Activated CD4-positive, alpha-beta T cell treated with anti-CD3 and anti-CD28 coated beads for 36 hours (primary cell): ENCODE data around the gene MOV10. TPM values are rescaled to one million over a fixed set of nuclear protein-coding genes. Genes with fewer than 3 reads are reported as not detected.
"Not testable (repeated sequence)": the region's sequence is repeated elsewhere in the genome, so short reads cannot be mapped to it uniquely, and the experiment has no call there.

Experiments
- ATAC-seq: fragments of 200-7000 bp; cut with Tn5 transposase; one replicate; pipeline ENCODE4 v1.10.0; 2021; ENCODE audit warnings: mild to moderate bottlenecking, moderate library complexity
- CTCF ChIA-PET: fragments of 350-600 bp; sonication (Branson Sonifier 250); formaldehyde crosslinking; loops from one replicate; lab custom pipeline; 2021; ENCODE audit warnings: antibody characterized with exemption; lab: Charles Lee
- POLR2A ChIA-PET: fragments of 350-600 bp; sonication (Branson Sonifier 250); formaldehyde crosslinking; loops from one replicate; lab custom pipeline; 2021; ENCODE audit warnings: antibody characterized with exemption, inconsistent platforms; lab: Charles Lee
- DNase-seq: peaks from one replicate; pipeline ENCODE4 v3.0.0-alpha.2; 2020
- H3K27ac Mint-ChIP-seq: one replicate; pipeline ENCODE4 v1.8.0; 2021; ENCODE audit warnings: mixed read lengths
- H3K27me3 Mint-ChIP-seq: one replicate; pipeline ENCODE4 v1.8.0; 2021; ENCODE audit warnings: mixed read lengths
- H3K36me3 Mint-ChIP-seq: one replicate; pipeline ENCODE4 v1.8.0; 2021; ENCODE audit warnings: low read depth, mixed read lengths
- H3K4me1 Mint-ChIP-seq: one replicate; pipeline ENCODE4 v1.8.0; 2021; ENCODE audit warnings: mixed read lengths
- H3K4me3 Mint-ChIP-seq: one replicate; pipeline ENCODE4 v1.8.0; 2021; ENCODE audit warnings: mild to moderate bottlenecking, moderate library complexity, mixed read lengths
- H3K9me3 Mint-ChIP-seq: one replicate; pipeline ENCODE4 v1.8.0; 2021; ENCODE audit warnings: low read depth, mixed read lengths
- intact Hi-C, 2 experiments: fragments of 100-400 bp; cut with DNase I in 1 of 2; cut with micrococcal nuclease in 1 of 2; formaldehyde crosslinking; loops; one replicate each; pipeline versions ENCODE4 v1.14.2 to v1.15.1; 2022 to 2024; cut with DNase I, micrococcal nuclease
- total RNA-seq, 2 experiments: library from RNA; stranded (reverse); gene quantifications; one replicate each; pipeline ENCODE4 v1.2.3, GENCODE V29; 2021

Gene MOV10
- total RNA-seq, 2 experiments from 2014 or later, result 80.3 to 87.5 TPM

- intact Hi-C loops, result loop anchor here in 1 of 2 experiments (2.0 kb wide), 1 partner anchor 16 kb away; no protein-coding TSS in a partner anchor
- Mint-ChIP-seq H3K36me3 (peaks cover 25% of the 10 kb centered on the region), H3K27ac (peak overlapping the region; percentile 65), H3K4me3 (no peak overlapping the region), H3K4me1 (peaks cover 55% of the 10 kb centered on the region), H3K9me3 (no peaks in the 10 kb centered on the region), H3K27me3 (no peaks in the 10 kb centered on the region)
- DNase-seq (no peak), ATAC-seq (peak; percentile 54)
- CTCF ChIA-PET, result interaction anchor here (0.8 to 2.3 kb wide), 7 partner anchors 8 to 171 kb away, joined by 3 to 7 read pairs (median 4); no protein-coding TSS in a partner anchor
- POLR2A ChIA-PET, result interaction anchor here (0.5 kb wide), 1 partner anchor 15 kb away, joined by 3 read pairs; no protein-coding TSS in a partner anchor
These were observed 37.7 kb upstream of the MOV10 start for GRCh38 chr1:112636597-112637253.

- Mint-ChIP-seq H3K4me1 (peaks cover 54% of the 10 kb centered on the region), H3K27ac (peak overlapping the region; percentile 68), H3K27me3 (no peaks in the 10 kb centered on the region), H3K9me3 (no peaks in the 10 kb centered on the region), H3K4me3 (no peak overlapping the region), H3K36me3 (peaks cover 24% of the 10 kb centered on the region)
- no peak for ATAC-seq
- intact Hi-C loops, result loop anchor here in 1 of 2 experiments (2.0 kb wide), 1 partner anchor 17 kb away; no protein-coding TSS in a partner anchor
- ChIA-PET POLR2A (interaction anchor here (0.5 kb wide), 1 partner anchor 15 kb away, joined by 3 read pairs; no protein-coding TSS in a partner anchor), CTCF (interaction anchor here (0.8 to 2.3 kb wide), 6 partner anchors 7 to 171 kb away, joined by 3 to 7 read pairs (median 4); no protein-coding TSS in a partner anchor)
- DNase-seq, result no peak
These were observed 37.0 kb upstream of the MOV10 start for GRCh38 chr1:112637254-112638109.

DNA sequence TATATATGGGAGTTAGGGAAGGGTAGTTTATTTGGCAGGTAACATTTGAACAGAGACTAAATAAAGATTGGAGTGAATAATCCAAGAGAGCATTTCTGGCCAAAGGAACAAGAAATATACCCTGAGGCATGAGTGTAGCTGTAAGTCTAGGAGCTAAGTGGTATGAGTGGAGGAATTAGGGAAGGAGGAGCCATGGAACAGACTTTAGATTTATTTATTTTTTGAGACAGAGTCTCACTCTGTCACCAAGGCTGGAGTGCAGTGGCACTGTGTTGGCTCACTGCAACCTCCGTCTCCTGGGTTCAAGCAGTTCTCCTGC lies 36.4 kb upstream of the MOV10 start:
- Mint-ChIP-seq H3K27me3 (no peaks in the 10 kb centered on the region), H3K4me3 (no peak overlapping the region), H3K27ac (peak overlapping the region; percentile 68), H3K4me1 (peaks cover 55% of the 10 kb centered on the region), H3K9me3 (no peaks in the 10 kb centered on the region), H3K36me3 (peaks cover 24% of the 10 kb centered on the region)
- no peak for ATAC-seq
- POLR2A ChIA-PET, result no interaction called here
- CTCF ChIA-PET, result interaction anchor here (1.6 kb wide), 1 partner anchor 13 kb away, joined by 4 read pairs; no protein-coding TSS in a partner anchor
- no peak for DNase-seq
- intact Hi-C loops, result no loop called here

DNA sequence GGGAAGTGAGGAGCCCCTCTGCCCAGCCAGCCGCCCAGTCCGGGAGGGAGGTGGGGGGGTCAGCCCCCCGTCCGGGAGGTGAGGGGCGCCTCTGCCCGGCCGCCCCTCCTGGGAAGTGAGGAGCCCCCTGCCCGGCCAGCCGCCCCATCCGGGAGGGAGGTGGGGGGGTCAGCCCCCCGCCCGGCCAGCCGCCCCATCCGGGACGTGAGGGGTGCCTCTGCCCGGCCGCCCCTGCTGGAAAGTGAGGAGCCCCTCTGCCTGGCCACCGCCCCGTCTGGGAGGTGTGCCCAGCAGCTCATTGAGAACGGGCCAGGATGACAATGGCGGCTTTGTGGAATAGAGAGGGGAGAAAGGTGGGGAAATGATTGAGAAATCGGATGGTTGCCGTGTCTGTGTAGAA lies 34.0 kb upstream of the MOV10 start:
- H3K4me3 Mint-ChIP-seq, H3K9me3 Mint-ChIP-seq, intact Hi-C loops, H3K27me3 Mint-ChIP-seq, ATAC-seq, CTCF ChIA-PET, DNase-seq, H3K27ac Mint-ChIP-seq, POLR2A ChIA-PET: not testable (repeated sequence)
- Mint-ChIP-seq H3K36me3 (peaks cover 25% of the 10 kb centered on the region), H3K4me1 (peaks cover 47% of the 10 kb centered on the region)

- Mint-ChIP-seq H3K27me3 (no peaks in the 10 kb centered on the region), H3K36me3 (peaks cover 38% of the 10 kb centered on the region), H3K4me3 (no peak overlapping the region), H3K4me1 (peaks cover 40% of the 10 kb centered on the region), H3K27ac (peak overlapping the region; percentile 10), H3K9me3 (no peaks in the 10 kb centered on the region)
- ChIA-PET POLR2A (no interaction called here), CTCF (interaction anchor here (0.7 to 3.2 kb wide), 5 partner anchors 7 to 172 kb away, joined by 3 to 7 read pairs (median 3); no protein-coding TSS in a partner anchor)
- no peak for ATAC-seq
- intact Hi-C loops, result no loop called here
- no peak for DNase-seq
These were observed 31.4 kb upstream of the MOV10 start for GRCh38 chr1:112643080-112643479.

DNA sequence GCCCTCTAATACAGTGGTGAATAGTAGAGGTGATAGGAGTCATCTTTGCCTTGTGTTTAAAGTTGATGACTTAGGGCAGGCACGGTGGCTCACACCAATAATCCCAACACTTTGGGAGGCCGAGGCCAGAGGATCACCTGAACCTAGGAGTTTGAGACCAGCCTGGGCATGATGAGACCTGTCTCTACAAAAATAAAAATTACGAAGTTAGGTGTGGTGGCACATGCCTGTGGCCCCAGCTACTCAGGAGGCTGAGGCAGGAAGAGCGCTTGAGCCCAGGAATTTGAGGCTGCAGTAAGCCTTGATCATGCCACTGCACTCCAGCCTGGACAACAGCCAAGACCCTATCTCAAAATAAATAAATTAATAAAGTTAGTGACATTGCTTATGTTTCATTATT lies 28.2 kb upstream of the MOV10 start:
- Mint-ChIP-seq H3K36me3 (peaks cover 62% of the 10 kb centered on the region), H3K4me1 (peaks cover 44% of the 10 kb centered on the region), H3K27me3 (no peaks in the 10 kb centered on the region), H3K9me3 (no peaks in the 10 kb centered on the region), H3K27ac (no peak overlapping the region), H3K4me3 (no peak overlapping the region)
- intact Hi-C loops, result no loop called here
- ChIA-PET CTCF (interaction anchor here (0.5 to 3.2 kb wide), 7 partner anchors 10 to 427 kb away, joined by 3 to 7 read pairs (median 4); partner anchors contain the start of gene LRIG2), POLR2A (interaction anchor here (0.7 kb wide), 1 partner anchor 13 kb away, joined by 3 read pairs; no protein-coding TSS in a partner anchor)
- ATAC-seq, result no peak
- no peak for DNase-seq

GRCh38 chr1:112651205-112651604 lies 23.3 kb upstream of the MOV10 start:
- Mint-ChIP-seq H3K27me3 (no peaks in the 10 kb centered on the region), H3K4me1 (peaks cover 22% of the 10 kb centered on the region), H3K27ac (peak overlapping the region; percentile 87), H3K36me3 (peaks cover 54% of the 10 kb centered on the region), H3K4me3 (no peak overlapping the region), H3K9me3 (no peaks in the 10 kb centered on the region)
- CTCF ChIA-PET, result interaction anchor here (0.5 to 3.5 kb wide), 8 partner anchors 10 to 35 kb away, joined by 3 to 13 read pairs (median 4); no protein-coding TSS in a partner anchor
- DNase-seq, result no peak
- POLR2A ChIA-PET, result interaction anchor here (0.6 kb wide), 2 partner anchors 30 to 51 kb away, joined by 5 to 14 read pairs; no protein-coding TSS in a partner anchor
- intact Hi-C loops, result no loop called here
- ATAC-seq, result peak; percentile 77

DNA sequence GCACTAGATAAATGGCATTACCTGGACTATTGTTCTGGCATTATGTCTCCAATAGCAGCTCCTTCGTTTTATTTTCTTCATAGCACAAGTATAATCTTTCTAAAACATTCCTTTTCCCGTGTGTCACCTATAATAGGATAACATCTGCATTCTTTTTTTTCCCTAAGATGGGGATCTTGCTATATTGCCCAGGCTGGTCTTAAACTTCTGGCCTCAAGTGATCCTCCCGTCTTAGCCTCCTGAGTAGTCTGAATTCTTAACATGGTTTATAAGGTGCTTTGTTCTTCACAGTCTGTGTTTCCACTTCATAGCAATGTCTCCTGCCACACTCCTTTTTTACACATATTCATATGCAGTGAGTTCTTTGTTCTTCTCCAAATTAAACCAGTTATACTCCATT lies 8.6 kb upstream of the MOV10 start:
- H3K4me1 Mint-ChIP-seq, result peaks cover 34% of the 10 kb centered on the region
- ChIA-PET CTCF (interaction anchor here (1.0 kb wide), 1 partner anchor 14 kb away, joined by 5 read pairs; no protein-coding TSS in a partner anchor), POLR2A (no interaction called here)
- intact Hi-C loops, result loop anchor here in 1 of 2 experiments (2.0 kb wide), 1 partner anchor 47 kb away; the partner anchor contains the start of genes CAPZA1 and ST7L
- no peak overlapping the region for H3K4me3 Mint-ChIP-seq
- H3K36me3 Mint-ChIP-seq, result peaks cover 82% of the 10 kb centered on the region
- no peaks in the 10 kb centered on the region for H3K27me3 Mint-ChIP-seq
- H3K9me3 Mint-ChIP-seq, result no peaks in the 10 kb centered on the region
- DNase-seq (no peak), ATAC-seq (no peak)
- peak overlapping the region; percentile 33 for H3K27ac Mint-ChIP-seq

GRCh38 chr1:112666946-112667345 lies 7.5 kb upstream of the MOV10 start:
- Mint-ChIP-seq H3K36me3 (peaks cover 80% of the 10 kb centered on the region), H3K9me3 (no peaks in the 10 kb centered on the region), H3K27me3 (no peaks in the 10 kb centered on the region), H3K4me1 (peaks cover 34% of the 10 kb centered on the region), H3K27ac (peak overlapping the region; percentile 82), H3K4me3 (no peak overlapping the region)
- POLR2A ChIA-PET, result interaction anchor here (0.6 kb wide), 1 partner anchor 1461 kb away, joined by 5 read pairs; no protein-coding TSS in a partner anchor
- CTCF ChIA-PET, result interaction anchor here (0.7 kb wide), 1 partner anchor 40 kb away, joined by 3 read pairs; no protein-coding TSS in a partner anchor
- DNase-seq, result no peak
- intact Hi-C loops, result loop anchor here in 1 of 2 experiments (1.0 to 2.0 kb wide), 2 partner anchors 43 to 48 kb away; partner anchors contain the start of genes CAPZA1 and ST7L
- ATAC-seq, result peak; percentile 69

GRCh38 chr1:112672009-112672408 lies 2.5 kb upstream of the MOV10 start:
- ChIA-PET POLR2A (interaction anchor here (0.7 to 0.8 kb wide), 2 partner anchors 22 to 54 kb away, joined by 3 read pairs; no protein-coding TSS in a partner anchor), CTCF (interaction anchor here (0.6 to 3.8 kb wide), 9 partner anchors 8 to 1363 kb away, joined by 3 to 19 read pairs (median 3); no protein-coding TSS in a partner anchor)
- H3K27me3 Mint-ChIP-seq, result no peaks in the 10 kb centered on the region
- intact Hi-C loops, result no loop called here
- ATAC-seq (no peak), DNase-seq (no peak)
- H3K36me3 Mint-ChIP-seq, result peaks cover 69% of the 10 kb centered on the region
- H3K27ac Mint-ChIP-seq, result no peak overlapping the region
- peaks cover 51% of the 10 kb centered on the region for H3K4me1 Mint-ChIP-seq
- H3K4me3 Mint-ChIP-seq, result no peak overlapping the region
- no peaks in the 10 kb centered on the region for H3K9me3 Mint-ChIP-seq
